SK-N-SH treated with all-trans-retinoic acid at 6 μM for 48 hours (cell line): ENCODE measurements around the gene CDH5.

ENCODE experiments used
- ATAC-seq: fragments of 200-7000 bp; cut with Tn5 transposase; 3 replicates; pipeline ENCODE4 v1.9.1; 2020; ENCODE audit warnings: mild to moderate bottlenecking, moderate library complexity
- ARNTL ChIP-seq: fragments of 450-650 bp; formaldehyde crosslinking; IDR thresholded peaks from 2 replicates; pipeline ENCODE4 v1.5.0; 2020; ENCODE audit warnings: low read depth, mild to moderate bottlenecking, moderate library complexity, borderline replicate concordance
- BACH2 ChIP-seq: fragments of 250-450 bp; sonication (Bioruptor Pico); IDR thresholded peaks from 2 replicates; pipeline ENCODE4 v1.9.0; 2021; ENCODE audit warnings: mild to moderate bottlenecking, borderline replicate concordance
- CSDC2 ChIP-seq: fragments of 250-450 bp; sonication (Bioruptor Pico); IDR thresholded peaks from 2 replicates; pipeline ENCODE4 v1.5.0; 2020; ENCODE audit warnings: mild to moderate bottlenecking, moderate library complexity
- ESRRG ChIP-seq: fragments of 250-450 bp; sonication (Bioruptor Pico); IDR thresholded peaks from 2 replicates; pipeline ENCODE4 v1.6.1; 2021; ENCODE audit warnings: mild to moderate bottlenecking
- GLIS3 ChIP-seq: fragments of 250-450 bp; sonication (Bioruptor Pico); IDR thresholded peaks from 2 replicates; pipeline ENCODE4 v1.5.0; 2020; ENCODE audit warnings: mild to moderate bottlenecking, moderate library complexity
- ISL1 ChIP-seq: fragments of 250-450 bp; sonication (Bioruptor Pico); IDR thresholded peaks from 2 replicates; pipeline ENCODE4 v2.1.2; 2022; ENCODE audit warnings: mild to moderate bottlenecking, moderate library complexity
- OSR1 ChIP-seq: fragments of 250-450 bp; sonication (Bioruptor Pico); IDR thresholded peaks from 2 replicates; pipeline ENCODE4 v1.8.0; 2022; ENCODE audit warnings: moderate library complexity, mild to moderate bottlenecking, inconsistent platforms
- PPARA ChIP-seq: fragments of 250-450 bp; sonication (Bioruptor Pico); IDR thresholded peaks from 2 replicates; pipeline ENCODE4 v1.5.0; 2020; ENCODE audit warnings: mild to moderate bottlenecking, borderline replicate concordance
- RARB ChIP-seq: fragments of 250-450 bp; sonication (Bioruptor Pico); IDR thresholded peaks from 2 replicates; pipeline ENCODE4 v1.8.0; 2021; ENCODE audit warnings: mild to moderate bottlenecking, moderate library complexity
- TCF4 ChIP-seq: fragments of 250-450 bp; sonication (Bioruptor Pico); IDR thresholded peaks from 2 replicates; pipeline ENCODE4 v1.8.0; 2021; ENCODE audit warnings: mild to moderate bottlenecking, moderate library complexity, borderline replicate concordance
- TOX ChIP-seq: fragments of 250-450 bp; sonication (Bioruptor Pico); IDR thresholded peaks from 2 replicates; pipeline ENCODE4 v1.8.0; 2021; ENCODE audit warnings: mild to moderate bottlenecking, moderate library complexity, borderline replicate concordance
- ZC3H10 ChIP-seq: fragments of 250-450 bp; sonication (Bioruptor Pico); IDR thresholded peaks from 2 replicates; pipeline ENCODE4 v1.5.1; 2021; ENCODE audit warnings: mild to moderate bottlenecking, moderate library complexity
- ZFP3 ChIP-seq: fragments of 250-450 bp; sonication (Bioruptor Pico); IDR thresholded peaks from 2 replicates; pipeline ENCODE4 v1.5.0; 2020; ENCODE audit warnings: mild to moderate bottlenecking, moderate library complexity
- ZNF565 ChIP-seq: fragments of 450-650 bp; formaldehyde crosslinking; conservative IDR thresholded peaks from 2 replicates; pipeline ENCODE4 v1.5.0; 2020; ENCODE audit warnings: low read depth, mild to moderate bottlenecking, moderate library complexity
- ZNF70 ChIP-seq: fragments of 450-650 bp; formaldehyde crosslinking; IDR thresholded peaks from 2 replicates; pipeline ENCODE4 v1.5.0; 2020; ENCODE audit warnings: mild to moderate bottlenecking, moderate library complexity
- ZNF8 ChIP-seq: fragments of 450-650 bp; formaldehyde crosslinking; IDR thresholded peaks from 2 replicates; pipeline ENCODE4 v1.5.0; 2020; ENCODE audit warnings: mild to moderate bottlenecking, moderate library complexity
- TF ChIP-seq, protein P1 (sequence below): fragments of 250-450 bp; sonication (Bioruptor Pico); IDR thresholded peaks from 2 replicates; pipeline ENCODE4 v1.5.1; 2021; ENCODE audit warnings: mild to moderate bottlenecking, moderate library complexity
- TF ChIP-seq, protein P2 (sequence below): fragments of 250-450 bp; sonication (Bioruptor Pico); IDR thresholded peaks from 2 replicates; pipeline ENCODE4 v1.8.0; 2021; ENCODE audit warnings: low read depth, mild to moderate bottlenecking, moderate library complexity, borderline replicate concordance
- TF ChIP-seq, protein P3 (sequence below): fragments of 250-450 bp; sonication (Bioruptor Pico); IDR thresholded peaks from 2 replicates; pipeline ENCODE4 v1.5.0; 2020; ENCODE audit warnings: mild to moderate bottlenecking, moderate library complexity

CDH5 gene

DNA sequence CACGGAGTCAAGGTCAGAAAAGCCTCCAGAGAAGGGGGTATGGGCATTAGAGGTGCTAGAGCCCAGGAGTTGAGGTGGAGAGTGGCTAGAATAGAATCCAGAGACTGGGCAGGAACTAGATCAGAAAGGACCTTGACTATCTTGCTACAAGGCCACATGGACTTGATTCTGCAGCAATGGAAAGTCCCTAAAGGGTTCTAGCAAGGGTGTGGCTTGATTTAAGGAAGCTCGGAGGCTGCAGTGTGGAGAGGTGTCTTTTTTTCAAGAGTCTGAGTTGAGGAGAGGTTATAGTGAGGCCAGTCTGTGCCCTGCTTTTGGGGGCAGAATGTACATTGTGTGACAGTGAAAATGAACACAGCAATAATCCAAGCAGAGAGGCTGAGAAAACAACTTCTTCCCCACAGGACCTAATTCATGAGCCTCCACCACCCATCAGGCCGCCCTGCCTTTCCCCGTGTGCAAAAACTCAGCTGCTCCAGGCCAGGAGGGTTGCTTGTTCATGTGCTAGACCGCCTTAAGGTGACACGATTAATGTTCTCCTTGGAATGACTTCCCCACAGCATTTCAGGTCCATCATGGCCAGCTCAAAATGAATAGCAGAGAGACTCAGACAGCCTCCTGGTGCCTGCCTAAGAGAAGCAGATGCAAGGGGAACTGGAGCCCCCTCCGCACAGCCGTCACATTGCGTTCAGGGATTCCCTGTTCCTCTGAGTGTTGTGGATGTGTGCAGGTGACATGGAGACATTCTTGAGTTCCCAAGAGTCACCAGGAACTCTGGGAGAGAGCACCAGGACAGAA, 51.9 kb downstream of the CDH5 start:
- ATAC-seq = no peak
- TF ChIP-seq BACH2 (CRISPR knock-in tag) = no peak
- no peak for TF ChIP-seq PPARA (CRISPR knock-in tag)
- no peak for TF ChIP-seq OSR1
- TF ChIP-seq, protein P1, sequence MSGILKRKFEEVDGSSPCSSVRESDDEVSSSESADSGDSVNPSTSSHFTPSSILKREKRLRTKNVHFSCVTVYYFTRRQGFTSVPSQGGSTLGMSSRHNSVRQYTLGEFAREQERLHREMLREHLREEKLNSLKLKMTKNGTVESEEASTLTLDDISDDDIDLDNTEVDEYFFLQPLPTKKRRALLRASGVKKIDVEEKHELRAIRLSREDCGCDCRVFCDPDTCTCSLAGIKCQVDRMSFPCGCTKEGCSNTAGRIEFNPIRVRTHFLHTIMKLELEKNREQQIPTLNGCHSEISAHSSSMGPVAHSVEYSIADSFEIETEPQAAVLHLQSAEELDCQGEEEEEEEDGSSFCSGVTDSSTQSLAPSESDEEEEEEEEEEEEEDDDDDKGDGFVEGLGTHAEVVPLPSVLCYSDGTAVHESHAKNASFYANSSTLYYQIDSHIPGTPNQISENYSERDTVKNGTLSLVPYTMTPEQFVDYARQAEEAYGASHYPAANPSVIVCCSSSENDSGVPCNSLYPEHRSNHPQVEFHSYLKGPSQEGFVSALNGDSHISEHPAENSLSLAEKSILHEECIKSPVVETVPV (CRISPR knock-in tag) = no peak
- no peak for TF ChIP-seq ZNF8 (CRISPR knock-in tag)
- TF ChIP-seq CSDC2 (CRISPR knock-in tag) = no peak
- TF ChIP-seq TCF4 = no peak
- TF ChIP-seq ZFP3 (CRISPR knock-in tag) = no peak
- TF ChIP-seq ZNF565 (CRISPR knock-in tag) = no peak
- TF ChIP-seq TOX = no peak
- no peak for TF ChIP-seq ZC3H10 (CRISPR knock-in tag)
- no peak for TF ChIP-seq GLIS3
- TF ChIP-seq, protein P2, sequence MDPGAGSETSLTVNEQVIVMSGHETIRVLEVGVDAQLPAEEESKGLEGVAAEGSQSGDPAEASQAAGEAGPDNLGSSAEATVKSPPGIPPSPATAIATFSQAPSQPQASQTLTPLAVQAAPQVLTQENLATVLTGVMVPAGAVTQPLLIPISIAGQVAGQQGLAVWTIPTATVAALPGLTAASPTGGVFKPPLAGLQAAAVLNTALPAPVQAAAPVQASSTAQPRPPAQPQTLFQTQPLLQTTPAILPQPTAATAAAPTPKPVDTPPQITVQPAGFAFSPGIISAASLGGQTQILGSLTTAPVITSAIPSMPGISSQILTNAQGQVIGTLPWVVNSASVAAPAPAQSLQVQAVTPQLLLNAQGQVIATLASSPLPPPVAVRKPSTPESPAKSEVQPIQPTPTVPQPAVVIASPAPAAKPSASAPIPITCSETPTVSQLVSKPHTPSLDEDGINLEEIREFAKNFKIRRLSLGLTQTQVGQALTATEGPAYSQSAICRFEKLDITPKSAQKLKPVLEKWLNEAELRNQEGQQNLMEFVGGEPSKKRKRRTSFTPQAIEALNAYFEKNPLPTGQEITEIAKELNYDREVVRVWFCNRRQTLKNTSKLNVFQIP (CRISPR knock-in tag) = no peak
- TF ChIP-seq RARB (CRISPR knock-in tag) = no peak

DNA sequence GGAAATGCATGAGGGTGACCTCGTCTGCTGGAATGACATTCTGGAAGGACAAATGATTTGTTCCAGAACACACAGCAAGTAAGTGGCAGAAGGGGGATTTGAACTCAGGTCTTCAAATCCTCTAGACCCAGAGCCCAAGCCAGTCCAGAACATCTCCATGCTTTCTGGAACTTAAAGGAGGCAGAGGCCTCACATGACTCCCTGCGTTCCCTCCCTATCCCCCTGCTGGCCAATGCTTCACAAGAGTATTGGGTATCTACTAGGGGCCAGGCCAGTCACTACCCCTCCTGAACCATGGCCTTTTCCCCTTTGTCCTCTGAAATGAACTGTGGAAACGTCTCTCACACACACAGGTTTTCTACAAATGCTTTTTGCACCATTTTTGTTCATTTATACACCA, 53.0 kb downstream of the CDH5 start:
- no peak for TF ChIP-seq TCF4
- TF ChIP-seq ISL1 = no peak
- TF ChIP-seq ZC3H10 (CRISPR knock-in tag) = no peak
- TF ChIP-seq BACH2 (CRISPR knock-in tag) = no peak
- TF ChIP-seq ZNF8 (CRISPR knock-in tag) = no peak
- TF ChIP-seq PPARA (CRISPR knock-in tag) = no peak
- TF ChIP-seq RARB (CRISPR knock-in tag) = no peak
- ATAC-seq = peak; percentile 28; the same call in 1 of the 3 replicates

DNA sequence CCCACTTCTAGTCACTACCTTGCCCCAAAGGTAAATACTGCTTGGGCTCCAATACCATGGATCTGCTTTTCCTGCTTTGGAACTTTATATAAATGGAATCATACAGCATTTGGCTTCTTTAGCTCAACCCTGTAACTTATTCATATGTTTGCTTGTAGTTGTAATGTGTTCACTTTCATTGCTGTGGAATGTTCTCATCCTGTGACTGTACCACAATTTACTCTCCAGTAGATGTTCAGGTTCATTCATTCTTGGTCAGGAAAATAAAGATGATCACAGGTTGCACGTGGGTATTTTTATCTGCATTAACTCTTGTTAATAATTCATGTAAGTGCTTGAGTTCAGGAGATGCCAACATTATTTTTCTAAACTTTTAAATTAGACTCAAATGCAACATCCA, 53.9 kb downstream of the CDH5 start:
- ATAC-seq = no peak

DNA sequence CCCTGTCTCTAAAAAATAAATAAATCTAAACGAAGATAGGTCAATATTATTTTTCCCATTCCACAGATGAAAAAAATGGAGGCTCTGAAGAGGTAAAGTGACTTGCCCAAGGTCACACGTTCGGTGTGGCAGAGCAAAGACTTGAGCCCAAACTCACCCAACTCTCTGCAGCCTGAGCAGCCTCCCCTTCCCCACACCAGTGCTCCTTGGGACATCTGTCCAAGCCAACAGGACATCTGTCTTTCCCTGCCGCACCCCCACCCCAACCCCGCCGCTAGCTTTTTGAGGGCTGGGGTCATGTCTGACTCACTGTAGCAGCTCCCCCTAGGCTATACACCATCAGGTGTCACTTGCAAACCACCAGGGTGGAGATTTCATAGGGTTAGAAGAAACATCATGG, 55.4 kb downstream of the CDH5 start:
- no peak for ATAC-seq
- TF ChIP-seq ZNF565 (CRISPR knock-in tag) = no peak
- no peak for TF ChIP-seq ZNF8 (CRISPR knock-in tag)
- no peak for TF ChIP-seq CSDC2 (CRISPR knock-in tag)
- TF ChIP-seq, protein P2 (CRISPR knock-in tag) = no peak
- TF ChIP-seq ESRRG (CRISPR knock-in tag) = no peak
- no peak for TF ChIP-seq GLIS3
- no peak for TF ChIP-seq ISL1
- no peak for TF ChIP-seq BACH2 (CRISPR knock-in tag)
- TF ChIP-seq TOX = no peak
- TF ChIP-seq ARNTL (CRISPR knock-in tag) = no peak
- no peak for TF ChIP-seq ZFP3 (CRISPR knock-in tag)
- TF ChIP-seq PPARA (CRISPR knock-in tag) = no peak

More for the DNA sequence above, 53.9 kb downstream of the CDH5 start:
- no peak for TF ChIP-seq ISL1
- no peak for TF ChIP-seq ZNF70
- TF ChIP-seq, protein P1 (CRISPR knock-in tag) = no peak
- TF ChIP-seq, protein P3, sequence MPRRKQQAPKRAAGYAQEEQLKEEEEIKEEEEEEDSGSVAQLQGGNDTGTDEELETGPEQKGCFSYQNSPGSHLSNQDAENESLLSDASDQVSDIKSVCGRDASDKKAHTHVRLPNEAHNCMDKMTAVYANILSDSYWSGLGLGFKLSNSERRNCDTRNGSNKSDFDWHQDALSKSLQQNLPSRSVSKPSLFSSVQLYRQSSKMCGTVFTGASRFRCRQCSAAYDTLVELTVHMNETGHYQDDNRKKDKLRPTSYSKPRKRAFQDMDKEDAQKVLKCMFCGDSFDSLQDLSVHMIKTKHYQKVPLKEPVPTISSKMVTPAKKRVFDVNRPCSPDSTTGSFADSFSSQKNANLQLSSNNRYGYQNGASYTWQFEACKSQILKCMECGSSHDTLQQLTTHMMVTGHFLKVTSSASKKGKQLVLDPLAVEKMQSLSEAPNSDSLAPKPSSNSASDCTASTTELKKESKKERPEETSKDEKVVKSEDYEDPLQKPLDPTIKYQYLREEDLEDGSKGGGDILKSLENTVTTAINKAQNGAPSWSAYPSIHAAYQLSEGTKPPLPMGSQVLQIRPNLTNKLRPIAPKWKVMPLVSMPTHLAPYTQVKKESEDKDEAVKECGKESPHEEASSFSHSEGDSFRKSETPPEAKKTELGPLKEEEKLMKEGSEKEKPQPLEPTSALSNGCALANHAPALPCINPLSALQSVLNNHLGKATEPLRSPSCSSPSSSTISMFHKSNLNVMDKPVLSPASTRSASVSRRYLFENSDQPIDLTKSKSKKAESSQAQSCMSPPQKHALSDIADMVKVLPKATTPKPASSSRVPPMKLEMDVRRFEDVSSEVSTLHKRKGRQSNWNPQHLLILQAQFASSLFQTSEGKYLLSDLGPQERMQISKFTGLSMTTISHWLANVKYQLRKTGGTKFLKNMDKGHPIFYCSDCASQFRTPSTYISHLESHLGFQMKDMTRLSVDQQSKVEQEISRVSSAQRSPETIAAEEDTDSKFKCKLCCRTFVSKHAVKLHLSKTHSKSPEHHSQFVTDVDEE (CRISPR knock-in tag) = no peak
- TF ChIP-seq ESRRG (CRISPR knock-in tag) = no peak
- TF ChIP-seq TCF4 = no peak
- no peak for TF ChIP-seq OSR1
- TF ChIP-seq TOX = no peak
- no peak for TF ChIP-seq GLIS3
